ENCODE results near the gene INPP4B. TPM values are rescaled to one million over a fixed set of nuclear protein-coding genes. Genes with fewer than 3 reads are reported as not detected.

The INPP4B gene
- total and polyA plus RNA-seq, 2 donors from 2014 or later: 2.6 to 18.9 TPM

DNA sequence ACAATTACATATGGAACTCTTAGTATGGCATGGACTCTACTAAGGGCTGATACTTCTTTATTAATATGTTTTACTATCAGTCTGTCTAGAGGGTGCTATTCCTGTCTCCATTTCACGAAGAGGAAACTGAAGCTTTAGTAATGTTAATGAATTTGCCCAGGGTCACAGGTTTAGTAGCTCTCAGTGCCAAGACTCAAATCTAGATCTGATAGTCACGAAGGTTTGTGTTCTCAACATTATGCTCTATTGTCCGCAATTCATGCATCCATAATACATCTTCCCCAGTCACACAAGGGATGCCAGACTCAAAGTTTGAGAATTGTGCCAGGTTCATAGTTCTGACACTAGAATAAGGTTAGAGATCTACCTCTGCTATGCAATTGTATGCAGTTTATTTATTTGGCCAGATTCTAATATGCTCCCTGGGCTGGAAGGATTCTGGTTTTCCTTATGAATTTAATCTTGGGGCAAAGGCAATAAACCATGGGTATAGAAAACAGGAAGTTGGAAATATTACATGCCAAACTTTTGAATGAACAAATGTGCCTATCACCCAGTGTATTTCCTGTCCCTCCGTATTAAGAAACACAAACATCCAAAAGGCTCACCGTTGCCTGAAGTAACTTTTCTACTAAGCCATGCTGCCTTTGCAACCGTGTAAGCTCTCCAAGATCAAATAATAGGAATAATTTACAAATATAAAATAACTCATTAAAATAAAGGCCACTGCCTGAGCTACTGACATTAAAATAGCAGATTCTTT lies 478.5 kb downstream of the INPP4B start:
- TF ChIP-seq, protein P1, sequence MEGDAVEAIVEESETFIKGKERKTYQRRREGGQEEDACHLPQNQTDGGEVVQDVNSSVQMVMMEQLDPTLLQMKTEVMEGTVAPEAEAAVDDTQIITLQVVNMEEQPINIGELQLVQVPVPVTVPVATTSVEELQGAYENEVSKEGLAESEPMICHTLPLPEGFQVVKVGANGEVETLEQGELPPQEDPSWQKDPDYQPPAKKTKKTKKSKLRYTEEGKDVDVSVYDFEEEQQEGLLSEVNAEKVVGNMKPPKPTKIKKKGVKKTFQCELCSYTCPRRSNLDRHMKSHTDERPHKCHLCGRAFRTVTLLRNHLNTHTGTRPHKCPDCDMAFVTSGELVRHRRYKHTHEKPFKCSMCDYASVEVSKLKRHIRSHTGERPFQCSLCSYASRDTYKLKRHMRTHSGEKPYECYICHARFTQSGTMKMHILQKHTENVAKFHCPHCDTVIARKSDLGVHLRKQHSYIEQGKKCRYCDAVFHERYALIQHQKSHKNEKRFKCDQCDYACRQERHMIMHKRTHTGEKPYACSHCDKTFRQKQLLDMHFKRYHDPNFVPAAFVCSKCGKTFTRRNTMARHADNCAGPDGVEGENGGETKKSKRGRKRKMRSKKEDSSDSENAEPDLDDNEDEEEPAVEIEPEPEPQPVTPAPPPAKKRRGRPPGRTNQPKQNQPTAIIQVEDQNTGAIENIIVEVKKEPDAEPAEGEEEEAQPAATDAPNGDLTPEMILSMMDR (IDR thresholded peaks at IDR 0.05; ENCODE audit: borderline replicate concordance, extremely low read depth, insufficient read depth): no peak
- no peak for FAIRE-seq
- intact Hi-C loops (cut with DNase I): no loop called here

DNA sequence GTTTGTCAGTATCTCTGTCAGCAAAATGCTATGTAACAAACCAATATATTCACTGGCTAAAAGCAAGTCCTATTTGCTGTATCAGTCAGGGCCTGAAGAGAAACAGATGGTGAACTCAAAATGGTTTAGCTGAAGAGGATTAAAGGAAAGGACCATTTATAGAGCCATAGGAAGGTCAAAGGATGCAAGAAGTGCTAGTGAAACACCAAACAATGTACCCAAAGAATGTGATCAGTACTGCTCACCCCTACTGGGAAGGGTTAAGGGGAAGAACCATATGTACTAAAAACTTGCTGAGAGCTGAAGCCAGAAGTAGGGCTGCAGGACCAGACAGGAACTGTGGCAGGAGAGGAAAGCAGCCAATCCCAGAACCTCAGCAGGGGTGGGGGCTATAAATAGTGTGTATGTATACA lies 479.3 kb downstream of the INPP4B start:
- intact Hi-C loops (cut with DNase I): no loop called here
- FAIRE-seq (no peak), DNase-seq (peak in 1 of 5 donors; percentile 39)
- H3K27ac ChIP-seq (ENCODE audit: low read depth in 2 of 2, low read length in 2 of 2): peak overlapping the region in 1 of 2 donors; percentile 1
- H3K9ac ChIP-seq (ENCODE audit: low read length in 3 of 3): no peak overlapping the region
- TF ChIP-seq, protein P1 (IDR thresholded peaks at IDR 0.05; ENCODE audit: borderline replicate concordance, extremely low read depth, insufficient read depth): no peak
- H3K36me3 ChIP-seq (ENCODE audit: control insufficient read depth in 2 of 3, insufficient read depth in 3 of 3, low read length in 3 of 3): no peaks in the 10 kb centered on the region
- peaks cover 0 to 7% (median 2%) of the 10 kb centered on the region in 3 donors for H3K4me1 ChIP-seq (ENCODE audit: control insufficient read depth in 2 of 3, insufficient read depth in 2 of 3, low read depth in 1 of 3, low read length in 3 of 3)
- peaks cover 0 to 5% (median 0%) of the 10 kb centered on the region in 3 donors for H3K9me3 ChIP-seq (ENCODE audit: control insufficient read depth in 2 of 3, insufficient read depth in 1 of 3, low read length in 3 of 3)
- no peak overlapping the region for H3K4me3 ChIP-seq (ENCODE audit: low read length in 3 of 3)
- no peaks in the 10 kb centered on the region for H3K27me3 ChIP-seq (ENCODE audit: control insufficient read depth, insufficient read depth, low read length)

More for the DNA sequence above, 478.5 kb downstream of the INPP4B start:
- no peak overlapping the region for H3K27ac ChIP-seq (ENCODE audit: low read depth in 2 of 2, low read length in 2 of 2)
- H3K27me3 ChIP-seq (ENCODE audit: control insufficient read depth, insufficient read depth, low read length): no peaks in the 10 kb centered on the region
- no peaks in the 10 kb centered on the region for H3K36me3 ChIP-seq (ENCODE audit: control insufficient read depth in 2 of 3, insufficient read depth in 3 of 3, low read length in 3 of 3)
- peaks cover 0 to 7% (median 2%) of the 10 kb centered on the region in 3 donors for H3K4me1 ChIP-seq (ENCODE audit: control insufficient read depth in 2 of 3, insufficient read depth in 2 of 3, low read depth in 1 of 3, low read length in 3 of 3)
- no peak overlapping the region for H3K4me3 ChIP-seq (ENCODE audit: low read length in 3 of 3)
- peaks cover 0 to 5% (median 0%) of the 10 kb centered on the region in 3 donors for H3K9me3 ChIP-seq (ENCODE audit: control insufficient read depth in 2 of 3, insufficient read depth in 1 of 3, low read length in 3 of 3)
- no peak overlapping the region for H3K9ac ChIP-seq (ENCODE audit: low read length in 3 of 3)
- no peak for DNase-seq

DNA sequence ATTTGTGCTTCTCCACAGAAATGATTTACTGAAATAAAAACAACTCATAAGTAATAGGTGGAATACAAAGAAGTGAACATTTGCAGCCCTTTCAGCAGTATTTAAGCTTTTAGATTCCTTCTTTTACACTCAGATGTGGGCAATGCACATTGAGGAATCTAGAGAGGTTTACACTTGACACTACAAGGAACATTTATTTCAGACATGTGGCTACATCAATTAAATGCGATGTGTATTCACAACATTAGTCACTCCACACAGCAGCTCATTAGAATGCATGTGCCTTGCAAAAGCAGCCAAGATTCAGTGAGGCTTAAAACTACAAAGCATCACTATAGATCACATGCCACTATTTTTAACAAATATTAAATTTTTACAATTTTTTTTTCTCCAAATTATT lies 480.7 kb downstream of the INPP4B start:
- peaks cover 0 to 7% (median 2%) of the 10 kb centered on the region in 3 donors for H3K4me1 ChIP-seq (ENCODE audit: control insufficient read depth in 2 of 3, insufficient read depth in 2 of 3, low read depth in 1 of 3, low read length in 3 of 3)
- H3K27me3 ChIP-seq (ENCODE audit: control insufficient read depth, insufficient read depth, low read length): no peaks in the 10 kb centered on the region
- FAIRE-seq: no peak
- no peak overlapping the region for H3K27ac ChIP-seq (ENCODE audit: low read depth in 2 of 2, low read length in 2 of 2)
- H3K9ac ChIP-seq (ENCODE audit: low read length in 3 of 3): no peak overlapping the region
- no peaks in the 10 kb centered on the region for H3K9me3 ChIP-seq (ENCODE audit: control insufficient read depth in 2 of 3, insufficient read depth in 1 of 3, low read length in 3 of 3)
- no peak overlapping the region for H3K4me3 ChIP-seq (ENCODE audit: low read length in 3 of 3)
- no peak for DNase-seq
- no peaks in the 10 kb centered on the region for H3K36me3 ChIP-seq (ENCODE audit: control insufficient read depth in 2 of 3, insufficient read depth in 3 of 3, low read length in 3 of 3)
- intact Hi-C loops (cut with DNase I): no loop called here
- TF ChIP-seq, protein P1 (IDR thresholded peaks at IDR 0.05; ENCODE audit: borderline replicate concordance, extremely low read depth, insufficient read depth): no peak
